Bronchial epithelial cell (primary cell): ENCODE data around the gene KIAA1671. TPM values are rescaled to one million over a fixed set of nuclear protein-coding genes. Genes with fewer than 3 reads are reported as not detected.

ENCODE experiments used
- DNase-seq: peaks from one replicate; pipeline ENCODE4 v3.0.0-alpha.2; 2010; ENCODE audit warnings: low read depth
- FAIRE-seq: peaks from 2 replicates; lab custom pipeline; 2011; peaks lifted over from hg19 to GRCh38; lab: Jason Lieb, UNC
- H3K27me3 ChIP-seq: 2 replicates; pipeline ENCODE4 v1.5.1; 2011; ENCODE audit warnings: low read length; ENCODE audit not compliant: control insufficient read depth, insufficient read depth
- H3K36me3 ChIP-seq: 2 replicates; pipeline ENCODE4 v1.5.1; 2011; ENCODE audit warnings: low read length; ENCODE audit not compliant: control insufficient read depth, insufficient read depth
- H3K4me3 ChIP-seq: 2 replicates; pipeline ENCODE4 v1.5.1; 2011; ENCODE audit warnings: mild to moderate bottlenecking, low read depth, low read length, control low read depth
- CTCF ChIP-seq: IDR thresholded peaks from 2 replicates; pipeline ENCODE4 v1.5.1; 2011; ENCODE audit warnings: mild to moderate bottlenecking, moderate library complexity, low read length, control low read depth, inconsistent platforms; ENCODE audit not compliant: insufficient read depth, severe bottlenecking
- total RNA-seq: library from RNA; depleted of rRNA; stranded (reverse); fragments of >200 nt; gene quantifications from 2 replicates; pipeline ENCODE4 v1.2.1, GENCODE V29; 2014

The KIAA1671 gene
- total RNA-seq, 1 donor from 2014 or later: 14.7 TPM

- FAIRE-seq (peak; percentile 73), DNase-seq (no peak)
- Histone ChIP-seq H3K36me3 (peaks cover 2% of the 10 kb centered on the region), H3K4me3 (no peak overlapping the region), H3K27me3 (no peaks in the 10 kb centered on the region)
- TF ChIP-seq CTCF: no peak
Observed at GRCh38 chr22:25205847-25206246, 253.3 kb downstream of the KIAA1671 start.

- peaks cover 2% of the 10 kb centered on the region for H3K36me3 ChIP-seq
- H3K4me3 ChIP-seq: no peak overlapping the region
- TF ChIP-seq CTCF: no peak
- DNase-seq: no peak
- H3K27me3 ChIP-seq: no peaks in the 10 kb centered on the region
- FAIRE-seq: no peak
Observed at GRCh38 chr22:25206998-25207397, 254.5 kb downstream of the KIAA1671 start.

- DNase-seq (no peak), FAIRE-seq (no peak)
- no peak for TF ChIP-seq CTCF
- Histone ChIP-seq H3K4me3 (no peak overlapping the region), H3K36me3 (peaks cover 2% of the 10 kb centered on the region), H3K27me3 (no peaks in the 10 kb centered on the region)
Observed at GRCh38 chr22:25207553-25208157, 255.1 kb downstream of the KIAA1671 start.

- TF ChIP-seq CTCF: no peak
- Histone ChIP-seq H3K36me3 (peaks cover 2% of the 10 kb centered on the region), H3K4me3 (no peak overlapping the region), H3K27me3 (no peaks in the 10 kb centered on the region)
- FAIRE-seq (no peak), DNase-seq (no peak)
Observed at GRCh38 chr22:25208328-25208727, 255.8 kb downstream of the KIAA1671 start.

- Histone ChIP-seq H3K36me3 (peaks cover 2% of the 10 kb centered on the region), H3K27me3 (no peaks in the 10 kb centered on the region), H3K4me3 (no peak overlapping the region)
- FAIRE-seq: no peak
- no peak for TF ChIP-seq CTCF
- peak; percentile 5 for DNase-seq
Observed at GRCh38 chr22:25208743-25209505, 256.4 kb downstream of the KIAA1671 start.

- no peak for TF ChIP-seq CTCF
Observed at GRCh38 chr22:25210793-25211192, 258.3 kb downstream of the KIAA1671 start.

More at GRCh38 chr22:25210793-25211192, 258.3 kb downstream of the KIAA1671 start:
- H3K36me3 ChIP-seq: no peaks in the 10 kb centered on the region
- DNase-seq (peak; percentile 15), FAIRE-seq (no peak)
- no peaks in the 10 kb centered on the region for H3K27me3 ChIP-seq
- H3K4me3 ChIP-seq: no peak overlapping the region
